HG03108 (cell line): ENCODE data around the gene ZDHHC7.
"Not testable (repeated sequence)": the region's sequence is repeated elsewhere in the genome, so short reads cannot be mapped to it uniquely, and the experiment has no call there.

ENCODE experiments used
- ATAC-seq: cut with Tn5 transposase; IDR thresholded peaks from one replicate; pipeline ENCODE4 v1.9.1; 2021; ENCODE audit warnings: moderate library complexity; ENCODE audit not compliant: unreplicated experiment

The ZDHHC7 gene

GRCh38 chr16:84947022-84947421 lies 64.3 kb downstream of the ZDHHC7 start:
- no peak for ATAC-seq

GRCh38 chr16:84943620-84944019 lies 67.7 kb downstream of the ZDHHC7 start:
- ATAC-seq: no peak

GRCh38 chr16:84942786-84943185 lies 68.5 kb downstream of the ZDHHC7 start:
- ATAC-seq: no peak

GRCh38 chr16:84941921-84942320 lies 69.4 kb downstream of the ZDHHC7 start:
- ATAC-seq: no peak

GRCh38 chr16:84940670-84941551 lies 70.4 kb downstream of the ZDHHC7 start:
- ATAC-seq: no peak

- not testable (repeated sequence) for ATAC-seq
These were observed 72.7 kb downstream of the ZDHHC7 start for GRCh38 chr16:84938616-84939015.

GRCh38 chr16:84937196-84938005 lies 73.9 kb downstream of the ZDHHC7 start:
- no peak for ATAC-seq

GRCh38 chr16:84933774-84934631 lies 77.3 kb downstream of the ZDHHC7 start:
- ATAC-seq: no peak

- ATAC-seq: no peak
These were observed 78.7 kb downstream of the ZDHHC7 start for GRCh38 chr16:84932681-84933080.

- ATAC-seq: no peak
These were observed 79.8 kb downstream of the ZDHHC7 start for GRCh38 chr16:84931506-84931905.

- ATAC-seq: no peak
These were observed 80.2 kb downstream of the ZDHHC7 start for GRCh38 chr16:84931107-84931494.

- no peak for ATAC-seq
These were observed 80.8 kb downstream of the ZDHHC7 start for GRCh38 chr16:84930298-84931106.

- no peak for ATAC-seq
These were observed 81.7 kb downstream of the ZDHHC7 start for GRCh38 chr16:84929421-84930297.

GRCh38 chr16:84928679-84929420 lies 82.5 kb downstream of the ZDHHC7 start:
- ATAC-seq: no peak

- ATAC-seq: no peak
These were observed 83.4 kb downstream of the ZDHHC7 start for GRCh38 chr16:84927621-84928591.

- ATAC-seq: no peak
These were observed 84.9 kb downstream of the ZDHHC7 start for GRCh38 chr16:84926462-84926861.

GRCh38 chr16:84925773-84926372 lies 85.5 kb downstream of the ZDHHC7 start:
- ATAC-seq: no peak
